Suprapubic skin (tissue), 4 donors: Measurements from ENCODE around the gene AKT1S1. TPM values are rescaled to one million over a fixed set of nuclear protein-coding genes. Genes with fewer than 3 reads are reported as not detected.

Experiments used
- DNase-seq, 2 donors: peaks; one replicate each; pipeline ENCODE4 v3.0.0-alpha.2; 2019; ENCODE audit warnings: low spot score in 2 of 2
- H3K27ac ChIP-seq: fragments of 200-600 bp; sonication (generic); one replicate; pipeline ENCODE4 v1.5.1; 2019
- H3K27me3 ChIP-seq: fragments of 200-600 bp; sonication (generic); one replicate; pipeline ENCODE4 v1.5.1; 2019
- H3K36me3 ChIP-seq: fragments of 200-600 bp; sonication (generic); one replicate; pipeline ENCODE4 v1.5.1; 2019
- H3K4me1 ChIP-seq: fragments of 200-600 bp; sonication (generic); one replicate; pipeline ENCODE4 v1.5.1; 2019
- H3K4me3 ChIP-seq: fragments of 200-600 bp; sonication (generic); one replicate; pipeline ENCODE4 v1.5.1; 2019; ENCODE audit warnings: mild to moderate bottlenecking
- H3K9me3 ChIP-seq: fragments of 200-600 bp; sonication (generic); one replicate; pipeline ENCODE4 v1.5.1; 2019
- EP300 ChIP-seq: sonication (generic); formaldehyde crosslinking; IDR thresholded peaks from one replicate; pipeline ENCODE4 v1.6.1; 2017; ENCODE audit warnings: antibody characterized with exemption
- POLR2A ChIP-seq, 2 donors: fragments of 450-650 bp; IDR thresholded peaks; one replicate each; pipeline ENCODE4 v1.6.1; 2017; ENCODE audit warnings: antibody characterized with exemption in 2 of 2, mild to moderate bottlenecking in 2 of 2, moderate library complexity in 2 of 2
- POLR2AphosphoS5 ChIP-seq, 3 donors: sonication (generic); formaldehyde crosslinking; IDR thresholded peaks; one replicate each; pipeline ENCODE4 v1.6.1; 2017; ENCODE audit warnings: antibody characterized with exemption in 3 of 3
- WGBS: methylation state at CpG from one replicate; pipeline ENCODE4 v1.1.5; 2018; 5-methylcytosine and 5-hydroxymethylcytosine counted together
- total RNA-seq, 4 donors: library from RNA; depleted of rRNA; stranded (reverse); fragments of >200 nt; gene quantifications; one replicate each; pipeline ENCODE4 v1.1.0, GENCODE V29; 2016
- TF ChIP-seq, protein P1 (sequence below), 2 donors: fragments of 200-600 bp in 1 of 2; fragments of 450-650 bp in 1 of 2; sonication (generic) in 1 of 2; IDR thresholded peaks; one replicate each; pipeline ENCODE4 v1.5.1; 2016 to 2019; ENCODE audit warnings: antibody characterized with exemption in 2 of 2, mild to moderate bottlenecking in 1 of 2, moderate library complexity in 1 of 2

The AKT1S1 gene
- total RNA-seq, 4 donors from 2014 or later: 19.3 to 25.1 (median 20.0) TPM

DNA sequence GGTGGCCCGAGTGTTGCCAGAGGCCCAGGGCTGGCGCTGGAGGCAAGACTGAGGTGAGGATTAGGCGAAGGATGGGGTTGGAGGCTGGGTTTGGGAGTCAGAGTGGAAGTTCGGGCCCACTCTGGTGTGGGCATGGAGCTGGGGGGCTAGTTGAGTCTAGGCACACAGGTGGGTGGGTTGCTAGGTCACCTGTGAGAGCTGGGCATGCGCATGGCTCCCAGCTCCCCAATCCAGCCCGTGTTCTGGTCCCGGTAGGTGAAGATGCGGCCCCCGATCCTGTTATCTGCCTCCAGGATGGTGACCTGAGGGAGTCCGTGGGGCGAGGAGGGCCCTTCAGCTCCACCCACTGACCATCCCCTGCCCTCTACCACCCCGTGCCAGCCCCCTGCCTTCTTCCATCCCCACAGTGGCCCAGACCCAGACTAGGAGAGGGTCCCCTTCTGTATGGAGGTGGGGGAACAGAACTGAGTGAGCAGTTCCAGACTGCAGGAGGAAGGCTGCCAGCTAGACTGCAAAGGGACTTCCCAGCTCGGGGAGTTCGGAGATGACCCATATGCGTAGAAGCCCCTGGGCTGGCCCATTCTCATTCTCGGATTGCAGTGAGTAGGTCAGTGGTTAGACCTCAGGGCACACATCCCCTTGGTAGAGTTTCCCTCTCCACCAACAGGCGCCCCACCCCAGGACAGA lies 17.9 kb upstream of the AKT1S1 start:
- Histone ChIP-seq H3K4me3 (no peak overlapping the region), H3K4me1 (peaks cover 30% of the 10 kb centered on the region), H3K36me3 (no peaks in the 10 kb centered on the region), H3K27ac (no peak overlapping the region), H3K9me3 (no peaks in the 10 kb centered on the region), H3K27me3 (no peaks in the 10 kb centered on the region)
- TF ChIP-seq, protein P1, sequence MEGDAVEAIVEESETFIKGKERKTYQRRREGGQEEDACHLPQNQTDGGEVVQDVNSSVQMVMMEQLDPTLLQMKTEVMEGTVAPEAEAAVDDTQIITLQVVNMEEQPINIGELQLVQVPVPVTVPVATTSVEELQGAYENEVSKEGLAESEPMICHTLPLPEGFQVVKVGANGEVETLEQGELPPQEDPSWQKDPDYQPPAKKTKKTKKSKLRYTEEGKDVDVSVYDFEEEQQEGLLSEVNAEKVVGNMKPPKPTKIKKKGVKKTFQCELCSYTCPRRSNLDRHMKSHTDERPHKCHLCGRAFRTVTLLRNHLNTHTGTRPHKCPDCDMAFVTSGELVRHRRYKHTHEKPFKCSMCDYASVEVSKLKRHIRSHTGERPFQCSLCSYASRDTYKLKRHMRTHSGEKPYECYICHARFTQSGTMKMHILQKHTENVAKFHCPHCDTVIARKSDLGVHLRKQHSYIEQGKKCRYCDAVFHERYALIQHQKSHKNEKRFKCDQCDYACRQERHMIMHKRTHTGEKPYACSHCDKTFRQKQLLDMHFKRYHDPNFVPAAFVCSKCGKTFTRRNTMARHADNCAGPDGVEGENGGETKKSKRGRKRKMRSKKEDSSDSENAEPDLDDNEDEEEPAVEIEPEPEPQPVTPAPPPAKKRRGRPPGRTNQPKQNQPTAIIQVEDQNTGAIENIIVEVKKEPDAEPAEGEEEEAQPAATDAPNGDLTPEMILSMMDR (IDR thresholded peaks at IDR 0.05): no peak
- no peak for TF ChIP-seq POLR2A (IDR thresholded peaks at IDR 0.05)
- no peak for TF ChIP-seq POLR2AphosphoS5 (IDR thresholded peaks at IDR 0.05)
- no peak for DNase-seq
- 80% methylated on average over 12 of the region's 17 CpGs for WGBS

DNA sequence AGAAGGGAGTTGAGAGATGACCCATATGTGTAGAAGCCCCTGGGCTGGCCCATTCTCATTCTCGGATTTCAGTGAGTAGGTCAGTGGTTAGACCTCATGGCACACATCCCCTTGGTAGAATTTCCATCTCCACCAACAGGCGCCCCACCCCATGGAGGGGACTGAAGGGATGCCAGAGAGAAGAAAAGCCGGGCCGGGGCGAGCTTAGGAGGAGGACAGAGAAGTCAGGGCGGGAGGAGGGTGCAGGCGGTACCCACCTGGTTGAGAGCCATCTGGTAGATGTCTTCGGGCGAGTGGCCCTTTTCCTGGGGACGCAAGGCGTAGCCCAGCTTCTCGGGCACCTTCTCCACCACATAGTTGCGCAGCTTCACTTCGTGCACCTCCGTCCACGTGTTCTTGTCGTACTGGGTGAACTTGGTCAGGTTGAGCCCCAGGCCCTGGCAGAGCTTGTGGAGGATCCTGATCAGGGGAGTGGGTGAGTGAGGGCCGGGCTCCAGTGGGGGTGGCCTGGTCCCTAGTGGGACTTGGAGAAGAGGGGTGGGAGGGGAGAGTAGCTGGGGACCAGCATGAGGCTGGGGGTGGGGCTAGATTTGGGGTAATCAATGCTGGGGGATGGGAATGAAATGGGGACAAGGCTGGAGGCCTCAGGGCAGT lies 17.0 kb upstream of the AKT1S1 start:
- TF ChIP-seq, protein P1 (IDR thresholded peaks at IDR 0.05): no peak
- TF ChIP-seq EP300 (no peak), POLR2AphosphoS5 (IDR thresholded peaks at IDR 0.05) (no peak), POLR2A (IDR thresholded peaks at IDR 0.05) (no peak)
- Histone ChIP-seq H3K4me1 (peaks cover 38% of the 10 kb centered on the region), H3K27ac (no peak overlapping the region), H3K9me3 (no peaks in the 10 kb centered on the region), H3K4me3 (no peak overlapping the region), H3K36me3 (no peaks in the 10 kb centered on the region), H3K27me3 (no peaks in the 10 kb centered on the region)
- peak in 1 of 2 donors; percentile 60 for DNase-seq
- 89% methylated on average over 18 of the region's 18 CpGs for WGBS

DNA sequence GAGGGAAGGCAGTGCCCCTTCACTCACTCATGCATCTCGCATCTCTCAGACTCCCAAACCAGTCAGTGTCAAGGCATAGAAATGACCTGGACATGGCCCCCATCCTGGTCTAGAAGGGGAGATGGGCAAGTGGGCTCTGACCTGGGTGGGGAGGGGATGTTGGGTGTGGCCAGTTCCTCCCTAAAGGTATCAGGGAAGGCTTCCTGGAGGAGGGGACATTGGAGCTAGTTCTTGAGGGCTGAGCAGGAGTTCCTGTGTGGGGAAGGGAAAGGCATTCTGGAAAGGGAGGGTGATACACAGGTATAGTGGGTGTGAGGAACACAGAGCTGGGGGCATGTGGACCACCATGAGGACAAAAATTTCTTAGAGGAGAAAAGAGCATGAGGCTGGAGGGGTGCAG lies 15.6 kb upstream of the AKT1S1 start:
- WGBS: 94% methylated on average over 1 of the region's 1 CpG
- peaks cover 32% of the 10 kb centered on the region for H3K4me1 ChIP-seq
- H3K36me3 ChIP-seq: peaks cover 6% of the 10 kb centered on the region
- no peaks in the 10 kb centered on the region for H3K9me3 ChIP-seq
- no peak overlapping the region for H3K4me3 ChIP-seq
- H3K27me3 ChIP-seq: no peaks in the 10 kb centered on the region
- no peak overlapping the region for H3K27ac ChIP-seq
- TF ChIP-seq EP300 (no peak), POLR2AphosphoS5 (IDR thresholded peaks at IDR 0.05) (no peak), POLR2A (IDR thresholded peaks at IDR 0.05) (no peak)
- TF ChIP-seq, protein P1 (IDR thresholded peaks at IDR 0.05): no peak
- no peak for DNase-seq

DNA sequence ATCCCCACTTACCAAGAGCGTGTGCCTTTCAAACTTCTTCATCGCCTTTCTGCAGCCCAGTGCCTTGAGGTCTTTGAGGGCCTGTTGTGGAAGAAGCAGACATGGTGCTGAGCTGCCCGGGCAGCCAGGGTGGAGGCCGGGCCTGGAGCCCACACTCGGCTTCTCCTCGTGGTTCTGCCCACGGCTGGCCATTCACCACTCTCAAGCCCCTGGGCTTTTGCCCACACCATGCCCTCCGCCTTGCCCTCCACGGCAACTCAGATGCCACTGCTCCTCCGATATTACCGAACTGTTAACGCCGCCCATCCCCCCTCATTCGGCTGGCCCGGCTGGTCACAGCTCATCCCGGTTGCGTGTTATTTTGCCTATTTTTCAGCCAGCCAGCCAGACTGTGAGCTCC lies 14.2 kb upstream of the AKT1S1 start:
- TF ChIP-seq, protein P1 (IDR thresholded peaks at IDR 0.05): no peak
- TF ChIP-seq POLR2AphosphoS5 (IDR thresholded peaks at IDR 0.05) (no peak), POLR2A (IDR thresholded peaks at IDR 0.05) (no peak), EP300 (no peak)

More for the DNA sequence above, 14.2 kb upstream of the AKT1S1 start:
- Histone ChIP-seq H3K4me1 (peaks cover 23% of the 10 kb centered on the region), H3K27me3 (no peaks in the 10 kb centered on the region), H3K27ac (no peak overlapping the region), H3K4me3 (no peak overlapping the region), H3K9me3 (no peaks in the 10 kb centered on the region), H3K36me3 (peaks cover 6% of the 10 kb centered on the region)
- DNase-seq: no peak
- WGBS: 83% methylated on average over 17 of the region's 17 CpGs
